Measurements from ENCODE around the gene ZDHHC20.

Gene ZDHHC20

DNA sequence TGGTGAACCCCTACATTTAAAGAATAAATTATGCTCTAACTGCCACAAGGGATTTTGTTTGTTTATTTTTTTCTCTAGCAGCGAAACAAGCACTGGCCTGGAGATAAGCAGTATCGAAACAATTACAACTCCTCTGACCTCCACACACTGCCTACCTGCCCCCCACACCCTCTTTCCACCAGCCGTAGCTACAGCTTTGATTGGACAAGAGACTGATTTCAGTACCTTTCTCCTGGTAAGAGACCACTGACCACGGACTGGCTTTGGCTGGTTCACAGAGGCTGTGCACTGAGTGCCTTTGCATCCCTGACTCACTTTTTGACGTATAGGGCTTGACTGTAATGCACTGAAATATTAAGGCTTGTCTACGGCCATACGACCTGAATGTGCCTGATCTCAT, 7.4 kb upstream of the ZDHHC20 start:
- no peak overlapping the region for H3K4me3 ChIP-seq (ENCODE audit: low read depth in 1 of 2, low read length in 1 of 2)
- no peaks in the 10 kb centered on the region for H3K36me3 ChIP-seq
- TF ChIP-seq, protein P1, sequence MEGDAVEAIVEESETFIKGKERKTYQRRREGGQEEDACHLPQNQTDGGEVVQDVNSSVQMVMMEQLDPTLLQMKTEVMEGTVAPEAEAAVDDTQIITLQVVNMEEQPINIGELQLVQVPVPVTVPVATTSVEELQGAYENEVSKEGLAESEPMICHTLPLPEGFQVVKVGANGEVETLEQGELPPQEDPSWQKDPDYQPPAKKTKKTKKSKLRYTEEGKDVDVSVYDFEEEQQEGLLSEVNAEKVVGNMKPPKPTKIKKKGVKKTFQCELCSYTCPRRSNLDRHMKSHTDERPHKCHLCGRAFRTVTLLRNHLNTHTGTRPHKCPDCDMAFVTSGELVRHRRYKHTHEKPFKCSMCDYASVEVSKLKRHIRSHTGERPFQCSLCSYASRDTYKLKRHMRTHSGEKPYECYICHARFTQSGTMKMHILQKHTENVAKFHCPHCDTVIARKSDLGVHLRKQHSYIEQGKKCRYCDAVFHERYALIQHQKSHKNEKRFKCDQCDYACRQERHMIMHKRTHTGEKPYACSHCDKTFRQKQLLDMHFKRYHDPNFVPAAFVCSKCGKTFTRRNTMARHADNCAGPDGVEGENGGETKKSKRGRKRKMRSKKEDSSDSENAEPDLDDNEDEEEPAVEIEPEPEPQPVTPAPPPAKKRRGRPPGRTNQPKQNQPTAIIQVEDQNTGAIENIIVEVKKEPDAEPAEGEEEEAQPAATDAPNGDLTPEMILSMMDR (IDR thresholded peaks at IDR 0.05) = no peak
- H3K4me1 ChIP-seq (ENCODE audit: control insufficient read depth in 1 of 2, insufficient read depth in 1 of 2, low read depth in 1 of 2, low read length in 1 of 2) = no peaks in the 10 kb centered on the region
- no peaks in the 10 kb centered on the region for H3K9me3 ChIP-seq
- no peak overlapping the region for H3K27ac ChIP-seq
- no peaks in the 10 kb centered on the region for H3K27me3 ChIP-seq

GRCh38 chr13:21465710-21466160, 6.6 kb upstream of the ZDHHC20 start:
- H3K4me3 ChIP-seq (ENCODE audit: low read depth in 1 of 2, low read length in 1 of 2) = no peak overlapping the region
- no peaks in the 10 kb centered on the region for H3K9me3 ChIP-seq
- TF ChIP-seq, protein P1 (IDR thresholded peaks at IDR 0.05) = no peak
- no peaks in the 10 kb centered on the region for H3K27me3 ChIP-seq
- no peak overlapping the region for H3K27ac ChIP-seq
- H3K4me1 ChIP-seq (ENCODE audit: control insufficient read depth in 1 of 2, insufficient read depth in 1 of 2, low read depth in 1 of 2, low read length in 1 of 2) = no peaks in the 10 kb centered on the region
- H3K36me3 ChIP-seq = no peaks in the 10 kb centered on the region

GRCh38 chr13:21463424-21463823, 4.3 kb upstream of the ZDHHC20 start:
- peaks cover 1 to 3% of the 10 kb centered on the region in 2 experiments for H3K4me1 ChIP-seq (ENCODE audit: control insufficient read depth in 1 of 2, insufficient read depth in 1 of 2, low read depth in 1 of 2, low read length in 1 of 2)
- H3K4me3 ChIP-seq (ENCODE audit: low read depth in 1 of 2, low read length in 1 of 2) = no peak overlapping the region
- H3K27ac ChIP-seq = no peak overlapping the region
- H3K9me3 ChIP-seq = no peaks in the 10 kb centered on the region
- TF ChIP-seq, protein P1 (IDR thresholded peaks at IDR 0.05) = no peak
- no peaks in the 10 kb centered on the region for H3K36me3 ChIP-seq
- H3K27me3 ChIP-seq = no peaks in the 10 kb centered on the region

GRCh38 chr13:21461131-21461530, 2.0 kb upstream of the ZDHHC20 start:
- H3K27me3 ChIP-seq = no peaks in the 10 kb centered on the region
- no peaks in the 10 kb centered on the region for H3K36me3 ChIP-seq
- H3K4me3 ChIP-seq (ENCODE audit: low read depth in 1 of 2, low read length in 1 of 2) = no peak overlapping the region
- TF ChIP-seq, protein P1 (IDR thresholded peaks at IDR 0.05) = no peak
- no peaks in the 10 kb centered on the region for H3K9me3 ChIP-seq
- peaks cover 20 to 21% of the 10 kb centered on the region in 2 experiments for H3K4me1 ChIP-seq (ENCODE audit: control insufficient read depth in 1 of 2, insufficient read depth in 1 of 2, low read depth in 1 of 2, low read length in 1 of 2)
- H3K27ac ChIP-seq = no peak overlapping the region

DNA sequence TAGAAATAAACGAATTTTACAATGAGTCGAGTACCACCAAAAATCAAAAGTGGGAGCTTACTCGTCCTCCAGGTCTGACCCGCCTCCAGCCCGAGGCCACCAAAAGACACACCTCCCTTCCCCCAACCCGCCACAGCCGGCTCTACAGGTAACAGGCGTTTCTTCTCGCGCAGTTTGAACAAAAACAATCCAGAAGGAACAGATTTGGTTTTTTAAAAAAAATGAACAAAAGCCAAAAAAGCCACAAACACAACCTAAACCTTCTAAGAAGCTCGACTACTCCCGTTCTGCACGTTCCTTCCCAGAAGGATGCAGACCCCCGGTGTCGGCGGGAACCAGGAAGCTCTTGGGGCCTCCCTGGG, 671 bp downstream of the ZDHHC20 start:
- no peaks in the 10 kb centered on the region for H3K27me3 ChIP-seq
- no peaks in the 10 kb centered on the region for H3K9me3 ChIP-seq
- TF ChIP-seq, protein P1 (IDR thresholded peaks at IDR 0.05) = no peak
- H3K4me3 ChIP-seq (ENCODE audit: low read depth in 1 of 2, low read length in 1 of 2) = peak overlapping the region; percentile 76 to 83
- peaks cover 20 to 28% of the 10 kb centered on the region in 2 experiments for H3K4me1 ChIP-seq (ENCODE audit: control insufficient read depth in 1 of 2, insufficient read depth in 1 of 2, low read depth in 1 of 2, low read length in 1 of 2)
- H3K27ac ChIP-seq = peak overlapping the region; percentile 88
- H3K36me3 ChIP-seq = no peaks in the 10 kb centered on the region
